Endothelial cell of umbilical vein (primary cell): ENCODE data around the gene SLC35G1. TPM values are rescaled to one million over a fixed set of nuclear protein-coding genes. Genes with fewer than 3 reads are reported as not detected.

Source experiments
- BruUV-seq: library from RNA; stranded (reverse); fragments of 400-500 nt; replicated peaks from 2 replicates; lab custom pipeline; 2021; lab: Mats Ljungman, UMichigan
- CTCF ChIA-PET: fragments of 300-600, 350-600 bp; sonication (Branson Sonifier 250); formaldehyde crosslinking; loops from one replicate; lab custom pipeline; 2021; ENCODE audit warnings: antibody characterized with exemption, inconsistent platforms; lab: Charles Lee
- POLR2A ChIA-PET: fragments of 300-600, 350-600 bp; sonication (Branson Sonifier 250); formaldehyde crosslinking; loops from one replicate; lab custom pipeline; 2021; ENCODE audit warnings: antibody characterized with exemption, inconsistent platforms; lab: Charles Lee
- DNase-seq: peaks from one replicate; pipeline ENCODE4 v3.0.0-alpha.2; 2011; ENCODE audit warnings: low read depth, low spot score
- FAIRE-seq: peaks from 2 replicates; lab custom pipeline; 2011; peaks lifted over from hg19 to GRCh38; lab: Jason Lieb, UNC
- H2AFZ ChIP-seq: 2 replicates; pipeline ENCODE4 v1.6.0; 2012; ENCODE audit warnings: low read depth, low read length, control low read depth, inconsistent platforms
- H3K27ac ChIP-seq: 2 replicates; pipeline ENCODE4 v1.5.1; 2011; ENCODE audit warnings: low read depth, mild to moderate bottlenecking, control low read depth, low read length, moderate library complexity; ENCODE audit not compliant: insufficient read depth
- H3K27me3 ChIP-seq, 2 experiments: 2 replicates each; pipeline versions ENCODE4 v1.6.0 to v1.6.1; 2011; ENCODE audit warnings: low read length in 2 of 2, mixed read lengths in 1 of 2; ENCODE audit not compliant: control insufficient read depth in 2 of 2, insufficient read depth in 2 of 2
- H3K36me3 ChIP-seq, 2 experiments: 2 replicates in 1 of 2; 3 replicates in 1 of 2; pipeline ENCODE4 v1.5.1; 2011; ENCODE audit warnings: low read length in 2 of 2, mild to moderate bottlenecking in 1 of 2, moderate library complexity in 1 of 2; ENCODE audit not compliant: control insufficient read depth in 2 of 2, insufficient read depth in 2 of 2; ENCODE audit errors: extremely low read depth in 1 of 2
- H3K4me1 ChIP-seq: 3 replicates; pipeline ENCODE4 v1.5.1; 2011; ENCODE audit warnings: mild to moderate bottlenecking, low read length; ENCODE audit not compliant: control insufficient read depth, insufficient read depth; ENCODE audit errors: extremely low read depth
- H3K4me2 ChIP-seq: 2 replicates; pipeline ENCODE4 v1.6.1; 2011; ENCODE audit warnings: low read length, control low read depth, mixed read lengths; ENCODE audit not compliant: insufficient read depth
- H3K4me3 ChIP-seq, 3 experiments: fragments of 200-600 bp in 1 of 3; sonication (generic), shearing (Covaris generic) in 1 of 3; replicated peaks in 1 of 3; 2 replicates each; pipeline ENCODE4 v1.5.1; 2011 to 2016; ENCODE audit warnings: control low read depth in 3 of 3, low read length in 3 of 3, mild to moderate bottlenecking in 2 of 3, inconsistent platforms in 1 of 3, low read depth in 1 of 3, moderate library complexity in 1 of 3; ENCODE audit not compliant: insufficient read depth in 1 of 3
- H3K79me2 ChIP-seq: 2 replicates; pipeline ENCODE4 v1.6.0; 2012; ENCODE audit warnings: low read length, inconsistent platforms; ENCODE audit not compliant: control insufficient read depth, insufficient read depth
- H3K9ac ChIP-seq: replicated peaks from 2 replicates; pipeline ENCODE3; 2011; ENCODE audit warnings: low read length, control low read depth; ENCODE audit not compliant: insufficient read depth; ENCODE audit errors: extremely low read depth
- H3K9me1 ChIP-seq: replicated peaks from 3 replicates; pipeline ENCODE4 v1.6.0; 2011; ENCODE audit warnings: mild to moderate bottlenecking, low read length; ENCODE audit not compliant: control insufficient read depth, insufficient read depth; ENCODE audit errors: extremely low read depth
- H3K9me3 ChIP-seq: replicated peaks from 2 replicates; pipeline ENCODE4 v1.5.1; 2012; ENCODE audit warnings: low read length, inconsistent platforms; ENCODE audit not compliant: control insufficient read depth, insufficient read depth
- H4K20me1 ChIP-seq: replicated peaks from 2 replicates; pipeline ENCODE3; 2011; ENCODE audit warnings: mild to moderate bottlenecking, low read length; ENCODE audit not compliant: control insufficient read depth, insufficient read depth; ENCODE audit errors: extremely low read depth
- CTCF ChIP-seq, 2 donors: IDR thresholded peaks; 1 replicate in 1 of 2; 2 replicates in 1 of 2; pipeline ENCODE4 v1.5.1; 2011; ENCODE audit warnings: low read length in 2 of 2, mild to moderate bottlenecking in 2 of 2, moderate library complexity in 2 of 2, control low read depth in 1 of 2, inconsistent platforms in 1 of 2, low read depth in 1 of 2; ENCODE audit not compliant: insufficient read depth in 1 of 2; ENCODE audit errors: extremely low read depth in 1 of 2
- EZH2 ChIP-seq: IDR thresholded peaks from 2 replicates; pipeline ENCODE4 v1.6.1; 2012; ENCODE audit warnings: borderline replicate concordance, low read depth, mild to moderate bottlenecking, moderate library complexity, low read length, inconsistent platforms; ENCODE audit not compliant: severe bottlenecking
- FOS ChIP-seq: IDR thresholded peaks from 2 replicates; pipeline ENCODE4 v1.6.1; 2011; ENCODE audit warnings: mild to moderate bottlenecking, low read length, moderate library complexity, borderline replicate concordance; ENCODE audit not compliant: insufficient read depth
- GATA2 ChIP-seq: IDR thresholded peaks from 2 replicates; pipeline ENCODE4 v1.7.0; 2011; ENCODE audit warnings: low read depth, mild to moderate bottlenecking, moderate library complexity, mixed read lengths, low read length; ENCODE audit not compliant: insufficient read length, insufficient read depth
- JUN ChIP-seq: IDR thresholded peaks from 2 replicates; pipeline ENCODE4 v1.6.1; 2011; ENCODE audit warnings: borderline replicate concordance, low read depth; ENCODE audit not compliant: insufficient read length, insufficient read depth
- MAX ChIP-seq: IDR thresholded peaks from 2 replicates; pipeline ENCODE4 v1.6.1; 2011; ENCODE audit not compliant: insufficient read depth, insufficient read length
- MYC ChIP-seq: IDR thresholded peaks from one replicate; pipeline ENCODE4 v1.6.1; 2011; ENCODE audit warnings: mild to moderate bottlenecking, low read depth, low read length
- POLR2A ChIP-seq: IDR thresholded peaks from 2 replicates; pipeline ENCODE4 v1.6.1; 2012; ENCODE audit warnings: low read depth, mild to moderate bottlenecking, control low read depth, low read length
- POLR2AphosphoS5 ChIP-seq: IDR thresholded peaks from 2 replicates; pipeline ENCODE4 v1.6.1; 2012; ENCODE audit warnings: low read depth, mild to moderate bottlenecking, control low read depth, low read length, moderate library complexity; ENCODE audit not compliant: insufficient read depth
- dilution Hi-C: fragments of 300-500 bp; cut with MboI; formaldehyde crosslinking; loops from one replicate; pipeline ENCODE4 v1.15.0; 2019; ENCODE audit warnings: low sequenced_read_pairs; ENCODE audit not compliant: extremely low pct_ligation_motif_present
- intact Hi-C: fragments of 100-400 bp; cut with micrococcal nuclease; formaldehyde crosslinking; loops from one replicate; pipeline ENCODE4 v1.10.0; 2022
- polyA plus RNA-seq, 4 experiments: library from polyadenylated mRNA; depleted of rRNA in 3 of 4; stranded (reverse) in 3 of 4; unstranded in 1 of 4; fragments of >200 nt; gene quantifications; 2 replicates each; pipeline versions ENCODE4 v1.2.1 to v1.2.3, GENCODE V29; 2011 to 2012; ENCODE audit warnings: missing spikeins in 1 of 4
- total RNA-seq: library from RNA; stranded (reverse); gene quantifications from 2 replicates; pipeline ENCODE4 v1.2.3, GENCODE V29; 2021

Gene SLC35G1
- total and polyA plus RNA-seq, 2 donors (not counting 3 experiments of a cell fraction or from before 2014, with no cell fraction given) = 2.5 to 4.1 TPM

- ChIA-PET POLR2A (no interaction called here), CTCF (no interaction called here)
- no peak overlapping the region for H3K9ac ChIP-seq
- H2AFZ ChIP-seq = no peak overlapping the region
- H3K27ac ChIP-seq = no peak overlapping the region
- BruUV-seq = no TSS peak
- no peak overlapping the region for H3K4me3 ChIP-seq
- H3K9me3 ChIP-seq = no peaks in the 10 kb centered on the region
- no peaks in the 10 kb centered on the region for H3K9me1 ChIP-seq
- no peaks in the 10 kb centered on the region for H3K27me3 ChIP-seq
- no peaks in the 10 kb centered on the region for H3K4me1 ChIP-seq
- no peaks in the 10 kb centered on the region for H4K20me1 ChIP-seq
- H3K79me2 ChIP-seq = no peaks in the 10 kb centered on the region
- DNase-seq (no peak), FAIRE-seq (no peak)
- H3K36me3 ChIP-seq = no peaks in the 10 kb centered on the region
- dilution Hi-C loops = no loop called here
- TF ChIP-seq FOS (no peak), EZH2 (no peak), JUN (no peak), MAX (no peak), POLR2A (no peak), MYC (no peak), GATA2 (no peak), CTCF (IDR thresholded peaks at IDR 0.05; ENCODE audit: extremely low read depth in 1 of 2, insufficient read depth in 1 of 2, low read depth in 1 of 2, low read length in 2 of 2) (no peak), POLR2AphosphoS5 (no peak)
- no peak overlapping the region for H3K4me2 ChIP-seq
- intact Hi-C loops = no loop called here
Measured at GRCh38 chr10:93951905-93952304, 58.1 kb downstream of the SLC35G1 start.

Other genes starting within 250 kb of the SLC35G1 start
- gene FRA10AC1, start 191.4 kb upstream of the SLC35G1 start, total RNA-seq = 17.2 and 24.4 TPM in 2 replicates
- gene FRA10AC1, start 191.4 kb upstream of the SLC35G1 start, polyA plus RNA-seq = 3.0 and 4.0 TPM in 2 replicates
- not detected in 2 replicates for gene LGI1, start 136.0 kb upstream of the SLC35G1 start, total RNA-seq
- gene LGI1, start 136.0 kb upstream of the SLC35G1 start, polyA plus RNA-seq = not detected in 2 replicates
- 0.04 and 0.05 TPM in 2 replicates for gene PLCE1, start 100.0 kb downstream of the SLC35G1 start, total RNA-seq
- 0.01 and 0.02 TPM in 2 replicates for gene PLCE1, start 100.0 kb downstream of the SLC35G1 start, polyA plus RNA-seq